ENCODE results near the gene DPEP3.
"Not testable (repeated sequence)": the region's sequence is repeated elsewhere in the genome, so short reads cannot be mapped to it uniquely, and the experiment has no call there.

DPEP3 gene

GRCh38 chr16:67977469-67978227 is 2.7 kb downstream of the DPEP3 start:
- Mint-ChIP-seq H3K27me3 (ENCODE audit: low read depth, poor library complexity) (peaks cover 37% of the 10 kb centered on the region), H3K4me1 (peaks cover 12% of the 10 kb centered on the region), H3K36me3 (ENCODE audit: low read depth) (no peaks in the 10 kb centered on the region), H3K9me3 (peaks cover 3% of the 10 kb centered on the region), H3K4me3 (no peak overlapping the region), H3K27ac (no peak overlapping the region)
- DNase-seq, result no peak
- TF ChIP-seq CTCF (IDR thresholded peaks at IDR 0.05), result no peak

GRCh38 chr16:67977005-67977404 is 3.3 kb downstream of the DPEP3 start:
- Mint-ChIP-seq H3K36me3 (ENCODE audit: low read depth) (no peaks in the 10 kb centered on the region), H3K4me1 (peaks cover 10% of the 10 kb centered on the region), H3K27me3 (ENCODE audit: low read depth, poor library complexity) (peaks cover 34% of the 10 kb centered on the region), H3K27ac (no peak overlapping the region), H3K4me3 (no peak overlapping the region), H3K9me3 (no peaks in the 10 kb centered on the region)
- TF ChIP-seq CTCF (IDR thresholded peaks at IDR 0.05), result no peak
- no peak for DNase-seq

- Mint-ChIP-seq H3K27ac (no peak overlapping the region), H3K4me3 (no peak overlapping the region), H3K27me3 (ENCODE audit: low read depth, poor library complexity) (peaks cover 39% of the 10 kb centered on the region), H3K9me3 (no peaks in the 10 kb centered on the region), H3K4me1 (peaks cover 13% of the 10 kb centered on the region), H3K36me3 (ENCODE audit: low read depth) (no peaks in the 10 kb centered on the region)
- no peak for TF ChIP-seq CTCF (IDR thresholded peaks at IDR 0.05)
- no peak for DNase-seq
Observed at GRCh38 chr16:67976205-67976604, 4.1 kb downstream of the DPEP3 start.

GRCh38 chr16:67975321-67976105 is 4.8 kb downstream of the DPEP3 start:
- no peaks in the 10 kb centered on the region for H3K36me3 Mint-ChIP-seq (ENCODE audit: low read depth)

GRCh38 chr16:67972285-67972684 is 8.0 kb downstream of the DPEP3 start:
- not testable (repeated sequence) for DNase-seq; H3K4me3 Mint-ChIP-seq; H3K36me3 Mint-ChIP-seq (ENCODE audit: low read depth); H3K9me3 Mint-ChIP-seq; H3K27ac Mint-ChIP-seq
- H3K27me3 Mint-ChIP-seq (ENCODE audit: low read depth, poor library complexity), result peaks cover 32% of the 10 kb centered on the region
- peaks cover 38% of the 10 kb centered on the region for H3K4me1 Mint-ChIP-seq

More at GRCh38 chr16:67975321-67976105, 4.8 kb downstream of the DPEP3 start:
- no peak for TF ChIP-seq CTCF (IDR thresholded peaks at IDR 0.05)
- Mint-ChIP-seq H3K27ac (no peak overlapping the region), H3K27me3 (ENCODE audit: low read depth, poor library complexity) (peaks cover 44% of the 10 kb centered on the region), H3K4me1 (peaks cover 20% of the 10 kb centered on the region), H3K4me3 (peak overlapping the region; percentile 25), H3K9me3 (no peaks in the 10 kb centered on the region)
- DNase-seq, result no peak

- peaks cover 25% of the 10 kb centered on the region for H3K27me3 Mint-ChIP-seq (ENCODE audit: low read depth, poor library complexity)
- DNase-seq, result no peak
- H3K9me3 Mint-ChIP-seq, result no peaks in the 10 kb centered on the region
- H3K36me3 Mint-ChIP-seq (ENCODE audit: low read depth), result no peaks in the 10 kb centered on the region
- H3K4me1 Mint-ChIP-seq, result peaks cover 48% of the 10 kb centered on the region
- TF ChIP-seq CTCF (IDR thresholded peaks at IDR 0.05), result no peak
- H3K4me3 Mint-ChIP-seq, result peak overlapping the region; percentile 26
- peak overlapping the region; percentile 74 for H3K27ac Mint-ChIP-seq
Observed at GRCh38 chr16:67971111-67971510, 9.2 kb downstream of the DPEP3 start.

All from nephron progenitor cell (in vitro differentiated cells).